ENCODE measurements around the gene PLXNB2. TPM values are rescaled to one million over a fixed set of nuclear protein-coding genes. Genes with fewer than 3 reads are reported as not detected.

Gene PLXNB2
- total RNA-seq, 1 donor from 2014 or later: 187 TPM

- DNase-seq (ENCODE audit: low spot score): no peak
- ATAC-seq: peak; percentile 0
These were observed 8.3 kb downstream of the PLXNB2 start for GRCh38 chr22:50298937-50299784.

GRCh38 chr22:50298266-50298637 lies 9.2 kb downstream of the PLXNB2 start:
- ATAC-seq: no peak
- no peak for DNase-seq (ENCODE audit: low spot score)

- ATAC-seq (no peak), DNase-seq (ENCODE audit: low spot score) (no peak)
These were observed 9.8 kb downstream of the PLXNB2 start for GRCh38 chr22:50297510-50298265.

DNA sequence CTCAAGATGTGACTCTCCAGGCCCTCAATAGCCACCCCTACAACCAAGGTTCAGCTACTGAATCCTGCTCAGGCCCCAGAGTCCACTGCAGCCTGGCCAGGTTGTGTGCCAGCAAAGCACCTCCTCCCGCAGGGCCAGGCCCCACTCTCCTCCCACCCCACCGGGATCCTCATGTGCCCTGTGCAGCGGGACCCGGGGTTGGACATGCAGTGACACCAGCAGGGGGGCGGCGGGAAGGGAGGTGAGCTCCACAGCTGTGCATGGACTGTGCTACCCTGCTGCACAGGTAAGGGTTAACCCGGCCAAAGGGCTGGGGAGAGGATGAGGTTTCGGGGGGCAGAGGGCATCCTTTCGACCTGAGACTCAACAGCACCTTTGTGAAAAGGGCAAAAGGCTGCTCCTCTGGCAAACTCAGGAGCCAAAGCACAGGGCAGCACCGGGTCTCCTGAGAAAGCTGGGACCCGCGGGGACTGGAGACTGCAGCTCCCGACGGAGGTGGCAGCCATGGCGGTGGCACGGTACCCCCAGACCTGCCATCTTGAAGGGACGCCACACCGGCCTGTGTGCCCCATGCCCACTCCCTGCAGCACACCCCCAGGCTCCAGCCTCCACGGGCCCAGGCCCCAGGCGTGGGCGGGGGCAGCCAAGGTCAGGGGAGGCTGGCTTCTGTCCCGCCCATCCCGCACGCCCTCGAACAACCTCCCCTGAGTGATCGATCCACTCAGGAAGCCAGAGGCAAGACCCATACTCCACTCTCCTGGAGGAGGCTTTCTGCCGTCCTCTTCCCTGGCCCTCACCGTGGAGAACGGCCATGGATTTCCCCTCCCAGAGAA lies 10.6 kb downstream of the PLXNB2 start:
- peak; percentile 82 for DNase-seq (ENCODE audit: low spot score)
- peak; percentile 33 for ATAC-seq

DNA sequence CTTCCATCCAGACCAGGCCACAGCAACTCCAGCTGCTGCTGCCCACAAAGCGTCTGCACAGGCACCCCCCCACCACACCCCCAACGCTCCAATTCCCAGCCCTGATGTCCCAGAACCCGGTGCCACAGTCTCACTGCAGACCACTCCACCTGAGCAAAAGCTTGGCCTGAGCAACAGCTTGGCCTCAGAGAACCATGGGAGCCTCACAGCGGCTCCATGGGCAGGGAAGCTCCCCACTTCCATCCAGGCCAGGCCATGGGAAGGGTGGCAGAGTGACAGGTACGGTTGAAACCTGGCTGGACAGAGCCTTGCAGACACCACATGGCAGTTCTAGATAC lies 13.2 kb downstream of the PLXNB2 start:
- ATAC-seq (no peak), DNase-seq (ENCODE audit: low spot score) (no peak)

GRCh38 chr22:50293441-50294318 lies 13.8 kb downstream of the PLXNB2 start:
- ATAC-seq: peak; percentile 73
- peak; percentile 94 for DNase-seq (ENCODE audit: low spot score)

GRCh38 chr22:50292643-50293440 lies 14.6 kb downstream of the PLXNB2 start:
- no peak for DNase-seq (ENCODE audit: low spot score)
- ATAC-seq: no peak

DNA sequence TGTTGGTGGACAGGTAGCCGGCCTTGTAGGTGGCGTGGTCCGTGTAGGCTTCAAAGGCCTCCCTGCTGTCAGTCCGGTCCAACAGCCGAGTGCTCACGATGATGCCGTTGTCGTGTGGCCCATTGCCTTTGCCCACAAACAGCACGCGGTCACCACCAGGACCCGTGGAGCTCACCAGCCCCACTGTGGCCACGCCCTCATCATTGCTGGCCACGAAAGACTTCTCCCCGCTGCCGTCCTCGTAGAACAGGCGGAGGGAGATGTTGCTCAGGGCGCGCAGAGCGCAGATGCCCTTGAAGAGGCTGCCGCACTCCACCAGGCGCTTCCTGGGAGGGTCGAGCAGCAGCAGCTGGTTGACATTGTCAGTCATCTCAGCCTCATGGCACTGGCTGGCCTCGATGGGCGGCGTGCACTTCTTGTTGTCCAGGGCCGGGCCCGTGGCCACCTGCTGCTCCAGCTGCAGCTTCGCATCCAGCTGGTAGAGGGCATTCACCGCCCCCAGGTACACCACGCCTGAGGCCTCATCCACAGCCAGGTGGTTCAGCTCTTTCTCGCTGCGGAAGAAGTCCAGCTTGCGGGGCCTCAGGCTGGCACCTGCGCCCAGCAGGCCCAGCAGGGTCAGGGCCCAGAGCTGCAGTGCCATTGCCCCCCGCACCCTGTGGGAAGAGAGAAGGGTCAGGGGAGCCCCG lies 17.4 kb downstream of the PLXNB2 start:
- no peak for DNase-seq (ENCODE audit: low spot score)
- no peak for ATAC-seq

DNA sequence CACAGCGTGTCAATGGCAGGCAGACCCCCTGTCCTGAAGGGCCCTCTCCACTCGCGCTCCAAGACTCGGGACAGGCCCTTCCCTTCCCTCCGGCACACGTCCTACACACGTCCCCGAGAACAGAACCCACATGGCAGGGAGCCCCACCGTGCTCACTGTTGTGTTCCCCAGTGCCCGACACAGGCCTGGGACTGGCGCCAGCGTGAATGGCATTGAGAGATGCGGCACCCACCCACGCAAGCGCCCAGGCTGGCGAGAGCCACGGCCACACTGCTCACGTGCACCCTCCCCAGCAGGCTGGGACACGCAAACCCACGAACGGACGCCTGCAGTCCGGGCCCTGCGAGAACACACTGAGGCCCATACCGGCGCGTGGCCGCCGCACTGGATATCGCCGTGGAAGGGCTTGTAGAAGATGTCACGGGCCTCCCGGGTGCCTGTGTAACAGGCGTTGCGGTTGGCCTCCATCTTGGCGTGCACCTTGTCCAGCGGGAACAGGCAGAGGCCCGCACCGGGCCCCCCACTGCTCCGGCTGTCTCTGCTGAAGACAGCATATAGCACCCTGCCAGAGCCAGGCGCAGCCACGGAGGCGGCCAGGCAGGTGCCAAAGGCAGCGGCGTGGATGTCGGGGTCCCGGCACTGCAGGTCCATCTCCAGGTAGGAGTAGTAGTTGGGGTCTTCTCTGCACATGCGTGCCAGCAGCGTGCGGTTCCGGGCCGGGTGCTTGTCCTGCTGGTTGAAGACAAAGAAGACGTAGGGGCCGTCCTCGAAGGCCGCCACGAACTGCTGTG lies 18.1 kb downstream of the PLXNB2 start:
- ATAC-seq: no peak

DNA sequence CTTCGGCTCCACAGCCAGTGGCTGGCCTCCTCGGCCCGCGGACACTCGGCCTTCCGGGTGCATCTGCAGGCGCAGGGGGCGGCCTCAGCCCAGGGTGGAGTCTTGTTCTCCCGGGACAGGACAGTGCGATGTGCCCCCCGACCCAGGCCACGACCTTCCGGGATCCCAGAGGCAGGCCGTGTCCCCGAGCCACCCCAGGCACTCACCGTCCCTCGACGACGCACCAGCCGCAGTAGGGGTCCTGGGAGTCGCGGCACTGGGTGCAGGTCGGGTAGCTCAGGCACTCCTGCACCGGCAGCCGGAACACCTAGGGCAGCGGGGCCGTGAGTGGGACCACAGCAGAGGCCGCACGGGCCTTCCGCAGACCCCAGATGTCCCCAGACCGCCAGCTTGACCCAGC lies 19.7 kb downstream of the PLXNB2 start:
- DNase-seq (ENCODE audit: low spot score): no peak
- ATAC-seq: no peak

More for the DNA sequence above, 18.1 kb downstream of the PLXNB2 start:
- DNase-seq (ENCODE audit: low spot score): no peak

DNA sequence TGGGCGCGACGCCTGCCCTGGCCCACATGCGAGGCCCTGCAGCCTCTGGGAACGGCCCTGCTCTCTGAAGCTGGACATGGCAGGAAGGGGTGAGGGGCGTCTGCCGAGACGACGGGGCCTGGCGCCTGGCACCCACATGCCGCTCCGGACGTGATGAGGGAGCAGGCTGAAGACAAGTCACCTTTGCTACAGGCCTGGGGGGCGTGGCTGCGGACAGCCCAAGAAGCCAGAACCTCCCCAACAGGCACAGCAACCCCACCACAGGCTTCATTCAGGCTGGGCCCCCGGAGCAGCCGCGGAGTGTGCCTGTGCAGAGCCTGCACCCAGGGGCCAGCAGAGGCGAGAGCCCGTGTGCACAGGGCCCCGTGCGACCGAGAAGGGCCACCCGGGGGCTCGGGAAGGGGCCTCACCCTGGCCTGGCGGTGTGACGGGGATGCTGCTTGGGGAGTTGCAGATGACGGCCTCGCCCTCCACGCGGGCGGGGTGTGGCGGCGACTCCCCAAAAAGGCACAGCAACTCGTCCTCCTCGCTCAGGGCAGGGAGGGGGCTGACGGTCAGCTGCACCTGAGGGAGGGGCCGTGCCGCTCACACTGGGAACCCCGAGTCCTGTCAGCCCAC lies 20.6 kb downstream of the PLXNB2 start:
- no peak for ATAC-seq
- no peak for DNase-seq (ENCODE audit: low spot score)

DNA sequence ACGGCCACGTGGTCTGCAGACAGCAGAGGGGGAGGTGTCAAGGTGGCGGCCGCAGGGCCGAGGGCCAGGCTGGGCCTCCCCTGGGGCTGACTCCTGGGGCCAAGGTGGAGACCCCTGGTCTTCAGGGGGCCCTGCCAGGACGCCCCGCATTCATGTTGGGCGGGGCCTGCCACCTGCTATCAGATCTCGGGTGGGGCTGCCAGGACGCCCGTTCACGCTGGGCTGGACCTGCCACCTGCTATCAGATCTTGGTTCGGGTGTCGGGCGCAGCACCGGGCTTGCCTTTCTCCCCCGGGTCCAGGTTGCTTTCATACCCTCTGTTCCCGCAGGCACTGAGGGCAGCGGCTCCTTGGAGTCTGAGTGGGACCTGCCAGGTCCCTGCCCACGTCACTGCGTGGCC lies 21.2 kb downstream of the PLXNB2 start:
- DNase-seq (ENCODE audit: low spot score) (no peak), ATAC-seq (no peak)

DNA sequence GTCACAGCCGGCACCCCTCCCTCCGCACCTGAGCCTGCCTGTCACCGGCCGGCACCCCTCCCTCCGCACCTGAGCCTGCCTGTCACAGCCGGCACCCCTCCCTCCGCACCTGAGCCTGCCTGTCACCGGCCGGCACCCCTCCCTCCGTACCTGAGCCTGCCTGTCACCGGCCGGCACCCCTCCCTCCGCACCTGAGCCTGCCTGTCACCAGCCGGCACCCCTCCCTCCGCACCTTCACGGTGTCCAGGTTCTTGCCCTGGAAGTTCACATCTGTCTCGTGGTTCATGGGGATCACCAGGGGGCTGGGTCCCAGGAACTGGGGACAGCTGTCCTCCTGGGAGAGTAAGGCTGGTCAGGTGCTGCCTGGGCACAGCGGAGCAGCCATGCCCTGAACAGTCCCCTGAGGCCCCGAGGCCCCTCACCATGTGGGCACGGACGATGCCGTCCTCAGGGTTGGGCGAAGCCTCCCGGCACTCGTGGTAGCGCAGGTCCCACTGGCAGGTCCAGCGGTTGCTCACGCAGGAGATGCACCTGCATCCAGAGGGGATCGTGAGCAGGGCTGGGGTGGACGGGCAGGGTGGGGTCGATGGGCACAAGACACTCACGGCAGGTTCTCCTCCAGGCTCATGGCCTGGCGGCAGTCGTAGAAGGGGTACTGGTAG lies 21.7 kb downstream of the PLXNB2 start:
- no peak for ATAC-seq
- no peak for DNase-seq (ENCODE audit: low spot score)

DNA sequence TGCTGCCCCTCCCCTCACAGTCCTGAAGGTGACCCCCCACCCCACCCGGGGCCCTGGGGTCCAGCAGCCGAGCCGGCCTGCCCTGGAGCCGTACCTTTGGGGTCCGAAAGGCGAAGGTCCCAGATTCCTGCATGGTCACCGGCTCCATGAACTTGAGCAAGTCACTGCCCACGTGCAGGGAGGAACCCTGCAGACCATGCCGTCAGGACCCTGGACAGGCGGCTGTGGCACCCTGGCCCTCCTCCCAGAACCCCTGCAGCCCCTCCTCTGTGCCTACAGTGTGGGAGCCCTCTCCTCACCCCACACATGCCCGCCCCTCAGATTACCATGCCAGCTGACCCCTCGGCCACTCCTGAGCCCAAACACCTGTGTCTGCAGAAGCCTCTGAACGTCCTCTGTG lies 23.0 kb downstream of the PLXNB2 start:
- no peak for ATAC-seq
- DNase-seq (ENCODE audit: low spot score): no peak

GRCh38 chr22:50283821-50284220 lies 23.6 kb downstream of the PLXNB2 start:
- ATAC-seq (no peak), DNase-seq (ENCODE audit: low spot score) (no peak)

DNA sequence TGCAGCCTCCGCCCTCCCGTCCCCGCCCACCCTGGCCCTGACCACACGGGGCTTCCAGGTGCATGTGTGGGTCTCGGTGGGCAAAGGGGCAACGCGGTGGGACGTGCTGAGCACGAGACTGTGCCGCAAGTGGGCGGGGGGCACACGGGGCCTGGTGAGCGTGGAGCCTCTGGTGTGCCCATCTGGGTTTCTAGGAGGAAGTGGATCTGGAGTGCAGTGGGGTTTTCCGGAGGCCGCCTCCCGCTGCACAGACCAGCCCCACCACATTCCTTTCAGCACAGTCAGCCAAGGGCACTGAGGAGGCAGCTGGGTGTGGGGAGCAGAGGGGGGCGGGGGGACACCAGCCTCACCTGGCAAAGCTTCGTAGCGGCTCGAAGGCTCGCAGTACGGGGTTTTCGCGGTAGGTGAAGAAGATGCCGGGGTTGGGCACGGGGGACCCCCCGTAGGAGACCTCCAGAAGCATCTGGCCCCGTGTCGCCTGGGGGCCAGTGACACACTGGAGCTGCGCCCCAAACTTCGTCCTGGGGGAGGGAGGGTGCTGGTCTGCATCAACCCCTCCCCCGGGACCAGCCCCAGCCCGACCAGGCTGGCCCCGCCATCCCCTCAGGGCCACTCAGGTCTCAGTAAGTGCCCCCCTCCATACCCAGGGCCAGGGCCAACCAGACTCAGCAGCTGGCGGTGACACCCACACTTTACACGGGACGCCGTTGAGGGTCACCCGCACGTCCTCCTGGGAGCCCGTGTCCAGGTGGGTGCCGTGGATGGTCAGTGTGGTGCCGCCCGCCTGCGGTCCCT lies 24.9 kb downstream of the PLXNB2 start:
- peak; percentile 9 for ATAC-seq
- DNase-seq (ENCODE audit: low spot score): no peak
